Activated T-helper 1 cell treated with Interleukin-2 at 50 U/mL for 16 hours (primary cell): Measurements from ENCODE around the gene DIP2C.
"Not testable (repeated sequence)": the region's sequence is repeated elsewhere in the genome, so short reads cannot be mapped to it uniquely, and the experiment has no call there.

Experiments
- DNase-seq: peaks from one replicate; pipeline ENCODE4 v3.0.0-alpha.2; 2020; ENCODE audit warnings: low read depth

DIP2C gene, protein sequence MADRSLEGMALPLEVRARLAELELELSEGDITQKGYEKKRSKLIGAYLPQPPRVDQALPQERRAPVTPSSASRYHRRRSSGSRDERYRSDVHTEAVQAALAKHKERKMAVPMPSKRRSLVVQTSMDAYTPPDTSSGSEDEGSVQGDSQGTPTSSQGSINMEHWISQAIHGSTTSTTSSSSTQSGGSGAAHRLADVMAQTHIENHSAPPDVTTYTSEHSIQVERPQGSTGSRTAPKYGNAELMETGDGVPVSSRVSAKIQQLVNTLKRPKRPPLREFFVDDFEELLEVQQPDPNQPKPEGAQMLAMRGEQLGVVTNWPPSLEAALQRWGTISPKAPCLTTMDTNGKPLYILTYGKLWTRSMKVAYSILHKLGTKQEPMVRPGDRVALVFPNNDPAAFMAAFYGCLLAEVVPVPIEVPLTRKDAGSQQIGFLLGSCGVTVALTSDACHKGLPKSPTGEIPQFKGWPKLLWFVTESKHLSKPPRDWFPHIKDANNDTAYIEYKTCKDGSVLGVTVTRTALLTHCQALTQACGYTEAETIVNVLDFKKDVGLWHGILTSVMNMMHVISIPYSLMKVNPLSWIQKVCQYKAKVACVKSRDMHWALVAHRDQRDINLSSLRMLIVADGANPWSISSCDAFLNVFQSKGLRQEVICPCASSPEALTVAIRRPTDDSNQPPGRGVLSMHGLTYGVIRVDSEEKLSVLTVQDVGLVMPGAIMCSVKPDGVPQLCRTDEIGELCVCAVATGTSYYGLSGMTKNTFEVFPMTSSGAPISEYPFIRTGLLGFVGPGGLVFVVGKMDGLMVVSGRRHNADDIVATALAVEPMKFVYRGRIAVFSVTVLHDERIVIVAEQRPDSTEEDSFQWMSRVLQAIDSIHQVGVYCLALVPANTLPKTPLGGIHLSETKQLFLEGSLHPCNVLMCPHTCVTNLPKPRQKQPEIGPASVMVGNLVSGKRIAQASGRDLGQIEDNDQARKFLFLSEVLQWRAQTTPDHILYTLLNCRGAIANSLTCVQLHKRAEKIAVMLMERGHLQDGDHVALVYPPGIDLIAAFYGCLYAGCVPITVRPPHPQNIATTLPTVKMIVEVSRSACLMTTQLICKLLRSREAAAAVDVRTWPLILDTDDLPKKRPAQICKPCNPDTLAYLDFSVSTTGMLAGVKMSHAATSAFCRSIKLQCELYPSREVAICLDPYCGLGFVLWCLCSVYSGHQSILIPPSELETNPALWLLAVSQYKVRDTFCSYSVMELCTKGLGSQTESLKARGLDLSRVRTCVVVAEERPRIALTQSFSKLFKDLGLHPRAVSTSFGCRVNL (N-terminal part only)

DNA sequence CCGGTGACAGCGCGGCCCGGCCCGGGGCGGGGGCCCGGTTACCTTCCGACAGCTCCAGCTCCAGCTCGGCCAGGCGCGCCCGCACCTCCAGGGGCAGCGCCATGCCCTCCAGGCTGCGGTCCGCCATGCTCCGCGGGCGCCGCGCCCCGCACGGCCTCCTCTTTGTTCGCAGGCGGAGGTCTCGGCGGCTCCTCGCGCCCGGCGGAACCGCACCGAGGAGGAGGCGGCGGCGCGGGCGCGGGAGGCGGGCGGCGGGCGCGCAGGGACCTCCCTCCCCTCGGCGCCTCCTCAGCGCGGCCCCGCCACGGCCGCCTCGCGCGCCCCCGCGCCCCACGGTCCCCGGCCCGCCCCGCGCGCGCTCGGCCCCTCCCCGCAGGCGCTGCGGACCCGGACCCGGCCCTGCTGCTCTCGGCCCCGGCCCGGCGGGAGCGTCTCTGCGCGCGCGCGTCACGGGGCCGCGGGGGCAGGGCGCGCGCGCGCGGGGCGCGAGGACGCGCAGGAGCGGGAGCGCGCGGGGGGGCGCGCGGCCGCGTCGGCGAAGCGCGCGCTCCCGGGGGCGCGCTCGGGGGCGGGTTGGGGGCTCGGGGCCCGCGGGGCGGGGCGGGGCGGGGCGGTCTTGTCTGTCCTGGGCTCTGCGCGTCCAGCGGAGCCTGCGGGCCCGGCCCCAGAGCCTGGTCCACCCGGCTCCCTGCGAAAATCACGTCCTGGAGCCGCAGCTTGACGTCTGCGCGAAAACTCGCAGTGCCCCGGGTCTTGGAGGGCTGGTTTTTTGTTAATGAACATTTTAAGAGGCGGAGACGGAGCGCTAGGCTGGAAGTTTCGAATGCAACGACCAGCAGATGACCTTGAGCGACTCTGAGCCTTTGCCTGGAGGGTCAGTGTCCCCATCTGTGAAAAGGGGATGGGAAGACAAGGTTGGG lies at the start of gene DIP2C:
TSS of gene DIP2C (minus strand) at position 217 of the 920 bp plus-strand sequence. CDS start at position 127, 90 bp downstream.
- no peak for DNase-seq

DNA sequence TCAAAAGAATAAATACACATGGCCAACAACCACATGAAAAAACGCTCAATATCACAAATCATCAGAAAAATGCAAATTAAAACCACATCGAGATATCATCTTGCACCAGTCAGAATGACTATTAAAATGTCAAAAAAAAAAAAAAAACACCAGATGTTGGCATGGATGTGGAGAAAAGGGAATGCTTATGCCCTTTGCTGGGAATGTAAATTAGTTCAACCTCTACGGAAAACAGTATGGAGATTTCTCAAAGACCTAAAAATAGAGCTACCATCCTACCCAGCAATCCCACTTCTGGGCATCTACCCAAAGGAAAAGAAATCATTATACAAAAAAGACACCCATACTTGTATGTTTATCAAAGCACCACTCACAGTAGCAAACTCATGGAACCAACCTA lies 45.0 kb upstream of the DIP2C start:
- no peak for DNase-seq

DNA sequence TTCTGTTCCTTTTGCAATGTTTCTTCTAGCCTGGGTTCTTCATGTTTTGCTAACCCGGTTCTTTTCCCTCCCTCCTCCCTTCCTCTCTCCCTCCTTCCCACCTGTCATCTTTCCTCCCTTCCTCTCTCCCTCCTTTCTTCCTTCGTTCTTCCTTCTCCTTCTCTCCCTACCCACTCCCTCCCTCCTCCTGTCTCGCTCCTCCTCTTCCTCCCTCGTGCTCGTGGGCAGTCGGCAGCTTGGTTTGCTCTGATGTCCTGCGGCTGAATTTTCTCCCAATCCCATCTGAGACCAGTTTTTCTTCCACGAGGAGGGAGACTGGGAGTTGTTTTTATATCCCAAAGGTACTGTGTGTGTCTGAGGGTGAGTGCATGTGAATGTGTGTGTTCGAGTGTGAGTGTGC lies 43.6 kb upstream of the DIP2C start:
- no peak for DNase-seq

DNA sequence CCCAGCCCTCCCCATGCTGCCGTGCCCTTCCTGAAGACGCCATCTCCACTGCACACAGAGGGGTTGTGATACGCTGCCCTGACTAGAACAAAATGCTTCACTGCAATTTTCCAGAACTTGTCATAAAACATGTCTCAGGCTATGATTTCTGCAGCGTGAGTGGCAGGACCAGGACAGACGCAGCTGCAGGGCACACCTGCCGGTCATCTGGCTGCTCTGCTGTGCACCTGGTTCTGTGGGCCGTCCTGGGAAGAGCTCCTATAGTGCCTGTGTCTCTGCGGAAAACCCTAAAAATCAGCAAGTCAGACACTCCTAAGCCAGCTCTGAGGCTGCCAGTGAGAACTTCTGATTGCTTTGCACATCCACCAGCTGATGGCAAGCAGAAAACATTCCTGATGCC lies 39.7 kb upstream of the DIP2C start:
- no peak for DNase-seq

DNA sequence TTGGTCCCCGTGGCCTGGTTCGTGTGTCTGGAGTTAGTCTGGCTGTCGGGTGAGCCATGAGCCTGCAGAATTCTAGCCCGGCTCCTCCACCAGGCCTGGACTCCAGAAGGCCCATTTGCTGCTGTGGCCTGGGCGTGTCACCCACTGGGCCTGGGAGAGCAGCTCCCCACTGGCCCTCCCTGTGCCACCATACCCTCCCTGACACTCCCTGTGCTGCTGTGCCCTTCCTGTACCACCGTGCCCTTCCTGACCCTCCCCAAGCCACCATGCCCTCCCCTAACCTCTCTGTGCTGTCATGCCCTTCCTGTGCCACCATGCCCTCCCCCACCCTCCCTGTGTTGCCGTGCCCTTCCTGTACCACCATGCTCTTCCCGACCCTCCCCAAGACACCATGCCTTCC lies 39.1 kb upstream of the DIP2C start:
- DNase-seq: no peak

DNA sequence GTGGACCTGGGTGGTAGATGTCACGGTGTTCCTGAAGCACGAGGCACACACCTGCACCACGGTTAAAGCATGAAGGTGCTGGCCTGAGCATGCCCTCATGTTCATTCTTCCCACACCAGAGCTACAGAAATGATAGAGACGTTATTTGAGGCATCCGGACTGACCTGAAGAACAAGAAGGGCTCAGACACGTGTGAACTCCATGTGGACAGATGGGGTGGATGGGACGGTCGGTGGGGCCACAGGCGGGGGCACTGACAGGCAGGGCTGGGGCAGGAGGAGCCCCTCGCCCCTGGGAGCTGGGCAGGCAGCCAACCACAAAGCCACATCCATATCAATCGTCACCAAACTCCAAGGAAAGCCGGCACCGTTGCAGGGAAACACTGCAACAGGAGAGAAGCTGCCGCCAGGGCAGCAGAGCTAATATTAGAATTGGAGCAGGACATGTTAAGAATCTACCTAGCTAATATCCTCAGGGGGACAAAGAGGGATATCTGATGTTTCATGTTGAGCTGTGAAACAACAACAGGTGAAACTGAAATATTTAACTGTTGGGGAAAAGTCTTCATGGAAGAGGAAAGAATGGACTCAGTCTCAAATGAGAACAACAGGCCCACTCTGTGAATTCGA lies 37.8 kb upstream of the DIP2C start:
- no peak for DNase-seq

DNA sequence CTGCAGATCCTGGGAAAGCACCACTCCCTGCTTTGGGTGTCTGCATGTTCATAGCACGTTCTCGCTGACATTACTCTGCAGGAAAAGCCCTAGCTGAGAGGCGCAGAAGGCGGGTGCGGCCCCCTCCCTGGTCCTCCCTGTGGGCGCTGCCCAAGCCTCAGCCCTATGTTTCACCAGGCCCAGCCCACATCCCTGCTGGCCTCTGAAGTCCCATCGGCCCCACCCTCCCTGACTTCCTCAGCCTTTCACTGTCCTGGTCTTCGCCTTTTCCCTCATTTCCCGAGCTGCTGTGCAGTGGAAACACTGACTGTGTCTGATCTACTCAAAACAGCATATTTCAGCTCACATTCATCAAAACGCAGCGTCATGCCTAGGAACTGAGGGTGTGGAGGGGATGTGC lies 36.3 kb upstream of the DIP2C start:
- no peak for DNase-seq

DNA sequence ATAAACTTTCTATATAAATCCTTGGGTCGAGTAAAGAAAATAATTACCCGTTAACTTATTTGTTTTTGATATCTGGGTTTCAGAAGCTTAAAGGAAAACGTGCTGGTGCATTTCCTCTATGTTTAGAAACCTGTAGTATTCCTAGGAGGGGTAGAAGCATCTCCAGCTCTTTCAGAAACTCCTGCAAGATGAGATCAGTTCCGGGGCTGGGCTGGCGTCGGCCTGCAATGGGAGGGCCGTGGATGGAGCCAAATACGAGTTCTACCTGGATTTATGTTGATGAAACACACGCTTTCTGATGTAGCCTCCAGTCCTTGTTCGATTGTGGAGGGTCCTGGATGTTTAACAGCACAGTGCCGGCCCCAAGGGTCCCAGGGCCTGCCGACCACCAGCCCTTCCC lies 35.8 kb upstream of the DIP2C start:
- no peak for DNase-seq

DNA sequence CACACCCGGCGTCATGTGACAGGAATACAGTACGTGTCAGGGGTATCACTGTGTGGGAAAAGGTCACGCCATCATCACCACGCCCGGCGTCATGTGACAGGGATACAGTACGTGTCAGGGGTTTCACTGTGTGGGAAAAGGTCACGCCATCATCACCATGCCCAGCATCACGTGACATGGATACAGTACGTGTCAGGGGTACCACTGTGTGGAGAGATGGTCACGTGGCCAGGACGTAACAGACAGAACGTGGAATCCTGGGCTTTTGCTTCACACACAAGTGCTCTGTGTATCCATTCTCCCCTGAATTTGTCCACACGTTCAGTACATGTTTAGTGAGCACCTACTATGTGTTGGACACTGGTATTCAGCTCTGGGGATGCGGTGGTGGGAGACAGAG lies 34.5 kb upstream of the DIP2C start:
- DNase-seq: no peak

DNA sequence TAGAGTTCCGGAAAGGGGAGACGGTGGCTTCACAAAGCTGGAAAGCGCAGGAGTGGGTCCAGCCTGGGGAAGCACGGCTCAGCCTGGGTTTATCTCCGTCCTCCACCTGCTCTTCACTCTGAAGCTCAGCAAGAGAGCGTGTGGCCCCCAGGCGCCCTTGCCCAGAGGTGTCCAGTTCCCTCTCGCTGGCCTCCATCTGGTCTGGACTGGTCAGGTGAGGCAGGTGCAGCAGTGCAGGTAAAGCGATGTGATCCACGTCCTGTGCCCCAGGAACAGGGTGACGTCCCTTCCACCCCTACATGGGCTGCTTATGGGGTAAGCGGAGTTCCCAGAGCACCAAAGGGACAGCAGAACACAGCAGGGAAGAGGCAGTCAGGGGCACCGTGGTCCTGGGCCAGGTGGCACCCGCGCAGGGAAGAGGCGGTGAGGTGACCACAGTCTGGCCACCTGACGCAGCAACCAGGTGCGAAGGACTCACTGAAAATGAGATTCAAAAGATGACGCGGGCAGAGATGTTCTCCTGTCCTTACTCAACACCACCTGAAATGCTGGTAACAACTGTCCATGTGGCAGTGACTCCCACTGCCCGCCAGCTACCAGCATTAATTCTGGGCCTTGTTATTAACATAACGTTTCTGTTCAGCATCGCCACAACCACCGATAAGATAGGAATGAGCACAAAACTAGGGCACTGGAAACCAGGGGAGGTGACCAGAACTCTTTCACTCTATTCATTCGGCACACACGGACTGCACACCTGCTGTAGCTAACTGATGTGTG lies 33.0 kb upstream of the DIP2C start:
- no peak for DNase-seq

DNA sequence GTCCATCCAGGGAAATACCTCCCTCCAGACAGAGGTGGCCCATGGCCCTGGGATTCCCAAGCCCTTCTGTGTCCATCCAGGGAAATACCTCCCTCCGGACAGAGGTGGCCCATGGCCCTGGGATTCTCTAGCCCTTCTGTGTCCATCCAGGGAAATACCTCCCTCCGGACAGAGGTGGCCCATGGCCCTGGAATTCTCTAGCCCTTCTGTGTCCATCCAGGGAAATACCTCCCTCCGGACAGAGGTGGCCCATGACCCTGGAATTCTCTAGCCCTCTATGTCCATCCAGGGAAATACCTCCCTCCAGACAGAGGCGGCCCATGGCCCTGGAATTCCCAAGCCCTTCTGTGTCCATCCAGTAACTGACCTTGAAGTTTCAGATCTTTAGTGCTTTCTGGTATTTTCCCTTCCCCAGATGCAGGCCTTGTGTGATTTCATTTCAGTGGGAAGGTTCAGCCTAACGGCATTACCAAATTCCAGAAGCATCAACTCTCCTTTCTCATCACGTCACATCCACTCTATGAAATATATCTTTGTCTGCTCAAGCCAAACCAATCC lies 28.8 kb upstream of the DIP2C start:
- no peak for DNase-seq

DNA sequence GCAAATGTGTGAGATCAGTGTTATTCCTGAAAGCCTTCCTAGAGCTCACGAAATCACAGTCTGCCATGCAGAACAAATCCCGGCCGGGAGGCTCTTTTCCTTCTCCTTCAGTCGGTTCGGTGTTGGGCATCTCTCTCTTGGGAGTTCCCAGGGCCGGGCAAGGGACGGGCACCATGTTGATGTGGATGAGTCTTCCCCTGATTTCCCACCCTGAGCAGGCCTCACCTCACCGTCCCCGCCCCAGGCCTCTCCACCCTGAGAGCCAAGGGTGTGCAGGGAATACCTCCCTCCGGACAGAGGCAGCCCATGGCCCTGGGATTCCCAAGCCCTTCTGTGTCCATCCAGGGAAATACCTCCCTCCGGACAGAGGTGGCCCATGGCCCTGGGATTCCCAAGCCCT lies 28.0 kb upstream of the DIP2C start:
- no peak for DNase-seq

DNA sequence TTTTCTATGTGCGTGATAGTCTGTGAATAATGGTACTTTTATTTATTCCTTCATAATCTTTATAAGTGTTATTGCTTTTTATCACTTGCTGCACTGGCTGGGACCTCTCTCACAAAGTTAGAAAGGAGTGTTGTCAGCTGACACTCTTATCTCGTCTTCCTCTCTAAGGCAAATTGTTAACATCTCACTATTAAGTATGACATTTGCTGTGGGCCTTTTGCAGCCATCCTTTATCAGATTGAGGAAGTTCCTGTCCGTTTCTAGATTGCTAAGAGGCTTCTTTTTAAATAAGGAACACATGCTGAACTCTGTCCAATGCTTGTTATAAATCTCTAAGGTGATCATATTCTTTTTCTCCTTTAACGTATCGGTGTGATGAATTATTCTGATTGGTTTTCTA lies 27.4 kb upstream of the DIP2C start:
- no peak for DNase-seq

DNA sequence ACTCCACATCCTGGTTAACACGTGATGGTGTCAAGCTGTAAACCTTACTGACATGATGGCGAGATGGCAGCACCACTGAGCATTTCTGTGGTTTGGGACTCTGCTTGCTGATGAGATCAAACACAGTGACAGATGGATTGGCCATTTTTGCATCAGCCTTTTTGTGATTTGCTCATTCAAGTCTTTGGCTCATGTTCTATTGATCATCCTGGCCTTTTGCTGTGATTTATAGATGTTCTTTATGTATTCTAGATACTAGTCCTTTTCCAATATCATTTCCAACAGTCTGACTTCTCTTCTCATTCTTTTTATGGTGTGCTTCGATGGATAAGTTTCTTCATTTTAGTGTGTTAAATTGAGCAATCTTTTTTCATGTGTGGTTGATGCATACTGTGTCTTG lies 24.7 kb upstream of the DIP2C start:
- no peak for DNase-seq

DNA sequence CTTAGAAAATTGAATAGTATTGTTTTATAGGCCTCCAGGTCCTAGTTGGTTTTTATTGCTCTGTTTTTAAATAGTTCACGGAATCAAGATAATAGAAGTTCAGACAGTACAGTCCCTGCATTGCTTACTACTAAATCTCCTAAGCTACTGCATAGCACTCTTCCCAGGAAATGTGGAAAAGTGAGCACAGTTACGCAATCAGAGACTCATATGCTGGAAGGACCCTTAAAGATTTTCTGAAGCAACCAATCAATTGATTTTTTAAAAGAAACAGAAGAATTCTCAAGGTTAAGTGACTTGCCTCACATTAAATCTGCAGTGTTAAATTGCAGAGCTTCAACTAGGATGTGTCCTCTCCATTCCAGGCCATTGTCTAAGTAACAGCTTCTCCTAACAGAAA lies 23.1 kb upstream of the DIP2C start:
- no peak for DNase-seq

DNA sequence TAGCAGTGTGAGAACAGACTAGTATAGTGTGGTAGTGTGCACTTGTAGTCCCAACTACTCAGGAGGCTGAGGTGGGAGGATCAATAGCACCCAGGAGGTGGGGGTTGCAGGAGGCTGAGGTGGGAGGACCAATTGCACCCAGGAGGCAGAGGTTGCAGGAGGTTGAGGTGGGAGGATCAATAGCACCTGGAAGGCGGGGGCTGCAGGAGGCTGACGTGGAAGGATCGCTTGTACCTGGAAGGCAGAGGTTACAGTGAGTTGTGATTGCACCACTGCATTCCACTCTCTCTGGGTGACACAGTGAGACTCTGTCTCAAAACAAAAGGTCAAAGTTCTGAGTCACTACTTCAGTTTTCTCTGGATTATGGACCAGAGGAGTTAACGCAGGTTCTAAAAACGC lies 22.6 kb upstream of the DIP2C start:
- DNase-seq: no peak

DNA sequence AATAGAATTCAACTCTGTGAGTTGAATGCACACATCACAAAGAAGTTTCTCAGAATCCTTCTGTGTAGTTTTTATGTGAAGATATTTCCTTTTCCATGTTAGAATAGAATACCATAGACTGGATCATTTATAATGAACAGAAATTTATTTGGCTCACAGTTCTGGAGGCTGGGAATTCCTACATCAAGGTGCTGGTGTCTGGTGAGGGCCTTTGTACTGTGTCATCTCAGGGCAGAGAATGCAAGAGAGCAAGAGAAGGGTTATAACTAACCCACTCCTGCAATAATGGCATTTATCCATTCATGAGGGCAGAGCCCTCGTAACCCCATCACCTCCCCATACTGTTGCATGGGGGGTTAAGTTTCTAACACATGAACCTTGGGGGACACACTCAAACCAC lies 18.4 kb upstream of the DIP2C start:
- DNase-seq: no peak

DNA sequence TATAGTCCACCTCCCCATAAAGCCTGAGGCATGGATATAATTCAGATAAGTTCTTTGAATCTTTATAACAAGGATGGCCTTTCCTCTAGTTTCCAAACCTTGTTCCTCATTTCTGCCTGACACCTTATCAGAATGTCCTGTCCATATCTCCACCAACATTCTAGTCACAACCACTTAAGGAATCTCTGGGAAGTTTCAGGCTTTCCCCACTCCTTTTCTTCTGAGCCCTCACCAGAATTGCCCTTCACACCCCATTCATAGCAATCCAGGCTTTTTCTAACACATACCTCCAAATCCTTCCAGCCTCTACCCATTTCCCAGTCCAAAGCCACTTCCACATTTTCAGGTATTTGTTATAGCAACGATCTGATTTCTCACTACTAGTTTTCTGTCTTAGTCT lies 18.0 kb upstream of the DIP2C start:
- no peak for DNase-seq

DNA sequence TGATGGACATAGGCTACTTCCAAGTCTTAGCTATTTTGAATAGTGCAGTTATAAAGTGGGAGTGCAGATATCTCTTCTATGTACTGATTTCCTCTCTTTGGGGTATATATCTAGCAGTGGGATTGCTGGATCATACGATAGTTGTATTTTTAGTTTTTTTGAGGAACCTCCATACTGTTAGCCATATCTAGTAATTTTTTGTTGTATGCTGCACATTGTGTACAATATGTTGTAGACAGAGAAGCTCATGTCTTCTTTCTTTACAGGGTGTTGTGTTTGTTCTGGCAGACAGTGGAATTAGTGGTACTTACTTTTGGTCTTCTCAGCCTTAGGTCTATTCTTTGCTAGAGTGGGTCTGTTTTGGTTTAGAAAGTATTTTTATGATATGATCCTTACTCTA lies 13.7 kb upstream of the DIP2C start:
- DNase-seq: no peak

DNA sequence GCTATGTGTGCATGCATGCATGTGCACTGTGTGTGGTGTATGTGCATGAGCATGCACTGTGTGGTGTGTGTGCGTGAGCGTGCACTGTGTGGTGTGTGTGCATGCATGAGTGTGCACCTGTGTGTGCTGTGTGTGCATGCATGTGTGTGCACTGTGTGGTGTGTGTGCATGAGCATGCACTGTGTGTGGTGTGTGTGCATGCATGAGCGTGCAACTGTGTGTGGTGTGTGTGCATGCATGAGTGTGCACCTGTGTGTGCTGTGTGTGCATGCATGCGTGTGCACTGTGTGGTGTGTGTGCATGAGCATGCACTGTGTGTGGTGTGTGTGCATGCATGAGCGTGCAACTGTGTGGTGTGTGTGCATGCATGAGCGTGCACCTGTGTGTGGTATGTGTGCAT lies 10.7 kb upstream of the DIP2C start:
- not testable (repeated sequence) for DNase-seq
